Smooth muscle cell of the brain vasculature (primary cell): ENCODE data around the gene RNF149.
"Not testable (repeated sequence)": the region's sequence is repeated elsewhere in the genome, so short reads cannot be mapped to it uniquely, and the experiment has no call there.

Experiments
- DNase-seq: peaks from one replicate; pipeline ENCODE4 v3.0.0-alpha.2; 2012; ENCODE audit warnings: low read depth, low spot score

RNF149 gene, protein sequence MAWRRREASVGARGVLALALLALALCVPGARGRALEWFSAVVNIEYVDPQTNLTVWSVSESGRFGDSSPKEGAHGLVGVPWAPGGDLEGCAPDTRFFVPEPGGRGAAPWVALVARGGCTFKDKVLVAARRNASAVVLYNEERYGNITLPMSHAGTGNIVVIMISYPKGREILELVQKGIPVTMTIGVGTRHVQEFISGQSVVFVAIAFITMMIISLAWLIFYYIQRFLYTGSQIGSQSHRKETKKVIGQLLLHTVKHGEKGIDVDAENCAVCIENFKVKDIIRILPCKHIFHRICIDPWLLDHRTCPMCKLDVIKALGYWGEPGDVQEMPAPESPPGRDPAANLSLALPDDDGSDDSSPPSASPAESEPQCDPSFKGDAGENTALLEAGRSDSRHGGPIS

GRCh38 chr2:101308432-101309210 lies at the start of gene RNF149:
Gene RNF149 (minus strand): TSS chr2:101308701. CDS start chr2:101308588, 113 bp downstream.
- DNase-seq = peak; percentile 50

DNA sequence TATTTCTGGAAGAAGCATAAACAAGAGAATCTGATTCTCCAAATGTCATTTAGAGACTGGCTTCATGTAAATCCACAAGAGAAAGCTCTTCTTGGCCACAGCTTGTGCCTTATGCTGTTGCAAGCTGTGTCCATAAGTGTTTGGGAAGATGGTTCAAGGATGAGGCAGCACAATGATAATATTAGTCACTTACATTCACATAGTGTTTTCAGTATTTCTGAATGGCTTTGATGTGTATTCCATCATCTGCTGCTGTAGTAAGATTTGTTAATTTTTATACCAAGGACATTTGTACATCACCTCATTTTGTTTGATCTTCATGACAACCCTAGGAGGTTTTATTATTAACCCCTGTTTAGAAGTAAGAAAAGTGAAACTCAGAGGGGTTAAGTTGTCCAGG lies 48.9 kb upstream of the RNF149 start:
- no peak for DNase-seq

DNA sequence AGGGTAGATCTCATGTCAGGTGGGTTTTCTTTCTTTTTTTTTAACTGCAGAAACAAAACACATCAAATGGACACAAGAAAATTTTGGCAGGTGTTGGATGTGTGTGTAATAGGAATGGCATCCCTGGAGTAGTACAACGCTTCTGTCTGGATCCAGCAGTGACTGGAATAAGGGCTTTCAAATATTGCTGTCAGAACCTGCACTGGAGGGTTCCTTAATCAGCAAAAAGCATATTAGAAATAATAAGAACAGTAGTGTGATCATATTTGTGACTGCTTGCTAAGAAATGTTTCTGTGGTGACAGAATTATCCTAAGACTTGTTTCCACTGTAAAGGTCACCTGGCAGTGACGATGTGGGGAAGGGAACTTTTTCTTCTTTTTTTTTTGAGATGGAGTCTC lies 48.0 kb upstream of the RNF149 start:
- DNase-seq = no peak

GRCh38 chr2:101356055-101356454 lies 47.6 kb upstream of the RNF149 start:
- DNase-seq = no peak

DNA sequence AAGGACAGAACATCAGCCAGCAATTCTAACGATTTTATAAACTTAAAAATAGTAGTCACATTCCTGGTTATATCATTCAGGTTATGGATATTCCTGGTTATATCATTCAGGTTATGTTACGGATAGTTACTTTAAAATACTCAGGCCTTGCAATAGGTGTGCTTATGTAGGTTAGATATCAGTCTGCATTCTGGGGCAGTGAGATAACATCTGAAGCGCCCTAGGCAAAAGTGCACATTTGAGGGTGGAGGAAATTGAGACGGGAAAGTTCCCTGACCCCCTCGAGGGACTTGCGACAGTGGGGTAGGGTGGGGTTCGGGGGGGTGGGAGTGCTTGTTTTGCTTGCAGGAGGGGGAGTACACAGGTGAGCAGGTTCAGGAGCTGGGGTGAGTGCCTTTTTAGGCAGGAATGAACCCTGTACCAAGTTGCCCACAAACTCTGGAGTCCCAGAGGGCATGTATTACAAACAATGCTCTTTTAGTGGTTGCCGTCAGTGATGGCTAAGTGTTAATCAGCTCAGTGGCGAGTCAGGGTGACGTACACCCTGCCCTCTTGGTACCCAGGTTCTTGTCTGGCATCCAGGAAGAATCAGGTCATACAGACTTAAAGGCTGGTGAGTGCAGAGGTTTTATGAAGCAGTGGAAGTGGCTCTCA lies 47.0 kb upstream of the RNF149 start:
- DNase-seq = no peak

- no peak for DNase-seq
Observed at GRCh38 chr2:101354420-101355311, 46.2 kb upstream of the RNF149 start.

DNA sequence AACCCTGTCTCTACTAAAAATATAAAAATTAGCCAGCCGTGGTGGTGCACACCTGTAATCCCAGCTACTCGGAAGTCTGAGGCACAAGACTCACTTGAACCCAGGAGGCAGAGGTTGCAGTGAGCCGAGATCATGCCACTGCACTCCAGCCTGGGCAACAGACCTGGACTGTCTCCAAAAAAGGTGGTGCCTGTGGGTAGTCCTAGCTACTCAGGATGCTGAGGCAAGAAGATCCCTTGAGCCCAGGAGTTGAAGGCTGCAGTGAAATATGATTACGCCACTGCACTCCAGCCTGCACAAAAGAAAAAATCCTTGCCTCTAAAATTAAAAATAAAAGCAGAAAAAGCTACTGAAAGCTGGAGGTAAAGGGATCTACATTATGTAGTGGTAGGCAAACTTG lies 44.1 kb upstream of the RNF149 start:
- not testable (repeated sequence) for DNase-seq

GRCh38 chr2:101351207-101351606 lies 42.7 kb upstream of the RNF149 start:
- DNase-seq = no peak

DNA sequence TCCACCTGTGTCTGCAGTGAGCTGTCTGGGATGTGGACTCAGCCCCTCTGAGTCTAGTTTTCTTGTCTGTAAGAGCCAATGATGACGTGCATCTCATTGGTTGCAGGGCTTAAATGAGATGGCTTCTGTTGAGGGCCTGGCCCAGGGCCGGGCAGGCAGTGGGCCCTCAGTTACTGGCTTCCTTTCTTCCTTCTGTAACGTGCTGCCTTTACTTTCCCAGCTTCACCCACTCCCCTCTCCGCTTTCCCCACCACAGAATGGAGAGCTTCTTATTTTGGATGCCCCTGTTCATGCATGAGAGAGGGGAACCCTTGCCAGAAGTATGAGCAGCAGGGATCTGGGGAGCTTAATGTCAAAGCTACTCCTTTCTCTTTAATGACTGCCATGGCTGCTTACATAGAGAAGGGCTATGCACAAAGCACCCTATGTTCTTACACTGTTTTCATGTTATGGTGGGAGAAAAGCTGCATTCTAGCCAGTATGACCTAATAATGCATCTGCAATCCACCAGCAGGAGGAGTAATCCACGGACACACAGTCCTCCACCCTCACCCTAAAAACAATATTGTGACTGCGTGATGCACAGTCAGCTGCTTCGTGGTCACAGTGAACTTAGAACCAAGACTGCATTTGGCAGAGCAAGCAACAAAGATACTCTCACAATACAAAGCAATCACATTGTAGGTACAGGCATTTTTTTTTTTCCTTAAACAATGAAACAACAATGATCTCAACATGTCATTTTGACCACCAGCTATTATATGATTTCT lies 41.6 kb upstream of the RNF149 start:
- peak; percentile 6 for DNase-seq

DNA sequence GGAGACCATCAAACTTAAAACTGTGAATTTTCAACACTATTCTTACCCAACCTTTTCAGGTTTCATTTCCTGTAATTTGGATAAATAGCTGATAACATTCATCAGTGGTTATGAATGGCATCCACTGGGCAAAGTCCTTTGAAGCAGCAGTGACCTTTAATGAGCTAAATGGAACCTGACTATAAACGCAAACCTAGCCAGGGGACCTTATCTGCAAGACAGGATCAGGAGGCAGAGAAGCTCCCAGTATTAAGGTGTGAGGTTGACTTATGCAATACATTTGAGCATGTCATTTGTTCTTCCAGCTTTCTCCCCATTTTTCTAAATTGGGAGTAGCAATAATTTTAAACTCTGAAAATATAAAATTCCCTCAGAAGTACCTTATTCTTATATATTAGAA lies 40.4 kb upstream of the RNF149 start:
- no peak for DNase-seq

DNA sequence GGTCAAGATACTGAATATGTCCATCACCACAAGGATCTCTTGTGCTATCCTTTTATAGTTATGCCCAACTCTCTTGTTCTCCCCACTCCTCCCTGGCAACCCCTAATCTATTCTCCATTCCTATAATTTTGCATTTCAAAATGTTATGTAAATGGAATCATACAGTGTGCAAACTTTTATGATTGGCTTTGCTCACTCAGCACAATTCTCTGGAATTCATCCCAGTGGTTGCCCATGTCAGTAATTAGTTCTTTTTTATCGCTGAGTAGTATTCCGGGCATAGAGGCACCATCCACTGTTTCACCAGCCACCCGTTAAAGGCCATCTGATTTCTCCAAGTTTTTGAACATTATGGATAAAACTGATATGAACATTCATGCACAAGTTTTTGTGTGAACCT lies 38.4 kb upstream of the RNF149 start:
- DNase-seq = no peak

- DNase-seq = no peak
Observed at GRCh38 chr2:101344137-101344536, 35.6 kb upstream of the RNF149 start.

DNA sequence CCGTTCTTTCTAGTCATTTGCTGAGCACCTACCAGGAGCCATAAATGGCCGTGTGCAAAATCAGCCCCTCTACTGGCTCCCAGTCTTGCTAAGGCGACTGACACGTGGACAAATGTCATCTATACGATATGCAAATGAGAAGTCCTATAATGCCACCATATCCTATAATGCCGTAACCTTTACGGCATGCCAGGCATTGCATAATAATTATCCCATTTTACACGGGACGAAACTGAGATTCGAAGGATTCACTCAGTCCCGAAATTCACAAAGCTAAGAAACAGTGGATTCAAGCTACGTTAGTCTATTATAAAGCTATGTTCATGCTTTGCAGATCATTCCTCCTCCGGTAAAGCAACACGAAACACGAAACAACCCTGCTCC lies 34.1 kb upstream of the RNF149 start:
- DNase-seq = no peak

DNA sequence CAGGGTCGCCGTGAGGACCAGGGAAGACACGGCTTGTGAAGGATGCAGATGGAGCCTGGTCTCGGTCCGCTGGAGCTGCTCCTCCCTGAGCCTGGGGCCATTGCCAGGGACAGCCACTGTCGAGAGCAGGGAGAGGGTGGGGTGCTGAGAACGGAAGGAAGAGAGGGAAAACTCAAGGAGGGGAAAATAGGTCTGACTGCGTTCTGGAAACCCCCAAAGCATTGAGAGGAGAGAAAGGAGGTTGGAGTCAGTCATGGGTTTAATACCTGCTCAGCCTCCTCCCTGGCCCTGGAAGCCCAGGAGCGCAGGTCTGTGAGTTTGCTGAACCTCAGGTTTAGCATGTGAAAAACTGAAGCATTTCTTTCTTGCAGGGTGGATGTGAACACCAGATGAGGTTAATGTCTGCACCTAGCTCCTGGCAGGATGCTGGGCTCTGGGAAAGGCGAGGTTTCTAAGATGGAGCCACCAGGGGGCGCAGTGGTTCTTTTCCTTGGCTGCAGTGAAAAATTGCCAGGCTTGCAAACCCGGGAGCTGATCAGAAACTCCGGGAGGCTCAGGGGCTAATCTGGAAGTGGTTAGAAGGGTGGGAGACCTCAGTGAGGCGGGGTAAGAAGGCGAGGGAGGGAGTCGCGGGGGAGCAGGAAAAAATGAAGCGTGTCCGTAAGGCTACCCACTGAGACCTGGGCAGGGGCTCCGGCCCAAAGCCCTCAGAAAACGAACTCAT lies 33.6 kb upstream of the RNF149 start:
- DNase-seq = peak; percentile 41

GRCh38 chr2:101341421-101341820 lies 32.9 kb upstream of the RNF149 start:
- no peak for DNase-seq

DNA sequence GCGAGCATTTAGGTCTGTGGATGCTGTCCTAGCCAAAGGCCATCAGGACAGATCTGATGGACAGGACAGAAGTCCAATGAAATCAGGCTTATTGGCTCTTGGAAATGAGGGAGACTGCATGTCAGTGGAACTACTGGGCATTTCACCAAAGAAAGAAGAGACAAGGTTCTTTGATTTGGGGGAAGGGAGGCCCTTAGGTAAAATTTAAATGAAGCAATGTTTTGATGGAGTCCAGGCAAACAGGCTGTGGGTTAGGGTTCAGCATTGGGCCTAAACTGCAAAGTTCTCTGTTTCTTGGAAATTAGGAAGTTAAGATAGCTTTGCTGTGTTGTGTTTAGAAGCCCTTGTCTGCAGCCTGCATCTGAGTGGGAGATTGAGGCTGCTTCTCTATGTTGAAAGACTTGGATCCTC lies 31.6 kb upstream of the RNF149 start:
- no peak for DNase-seq

GRCh38 chr2:101339266-101339880 lies 30.9 kb upstream of the RNF149 start:
- DNase-seq = no peak

GRCh38 chr2:101337877-101338276 lies 29.4 kb upstream of the RNF149 start:
- DNase-seq = no peak
